ENCODE results near the gene RBM34. TPM values are rescaled to one million over a fixed set of nuclear protein-coding genes. Genes with fewer than 3 reads are reported as not detected.

Gene RBM34
- total and polyA plus RNA-seq, 8 donors = 13.5 to 45.1 (median 27.7) TPM

- intact Hi-C loops (cut with DNase I) = no loop called here
- TF ChIP-seq, protein P1, sequence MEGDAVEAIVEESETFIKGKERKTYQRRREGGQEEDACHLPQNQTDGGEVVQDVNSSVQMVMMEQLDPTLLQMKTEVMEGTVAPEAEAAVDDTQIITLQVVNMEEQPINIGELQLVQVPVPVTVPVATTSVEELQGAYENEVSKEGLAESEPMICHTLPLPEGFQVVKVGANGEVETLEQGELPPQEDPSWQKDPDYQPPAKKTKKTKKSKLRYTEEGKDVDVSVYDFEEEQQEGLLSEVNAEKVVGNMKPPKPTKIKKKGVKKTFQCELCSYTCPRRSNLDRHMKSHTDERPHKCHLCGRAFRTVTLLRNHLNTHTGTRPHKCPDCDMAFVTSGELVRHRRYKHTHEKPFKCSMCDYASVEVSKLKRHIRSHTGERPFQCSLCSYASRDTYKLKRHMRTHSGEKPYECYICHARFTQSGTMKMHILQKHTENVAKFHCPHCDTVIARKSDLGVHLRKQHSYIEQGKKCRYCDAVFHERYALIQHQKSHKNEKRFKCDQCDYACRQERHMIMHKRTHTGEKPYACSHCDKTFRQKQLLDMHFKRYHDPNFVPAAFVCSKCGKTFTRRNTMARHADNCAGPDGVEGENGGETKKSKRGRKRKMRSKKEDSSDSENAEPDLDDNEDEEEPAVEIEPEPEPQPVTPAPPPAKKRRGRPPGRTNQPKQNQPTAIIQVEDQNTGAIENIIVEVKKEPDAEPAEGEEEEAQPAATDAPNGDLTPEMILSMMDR (IDR thresholded peaks at IDR 0.05) = no peak
- DNase-seq = no peak
- no peak overlapping the region for H3K4me3 ChIP-seq
- FAIRE-seq = no peak
- no peaks in the 10 kb centered on the region for H3K27me3 ChIP-seq
- H3K27ac ChIP-seq = no peak overlapping the region
- peaks cover 0 to 7% (median under 1%) of the 10 kb centered on the region in 3 donors for H3K4me1 ChIP-seq
- no peaks in the 10 kb centered on the region for H3K9me3 ChIP-seq
- H3K36me3 ChIP-seq = peaks cover 0 to 10% (median 0%) of the 10 kb centered on the region in 3 donors
- no peak for ATAC-seq
- WGBS, 2 donors = 88 to 94% methylated on average over 4 of the region's 4 CpGs
Observed at GRCh38 chr1:235129774-235130570, 31.1 kb downstream of the RBM34 start.

GRCh38 chr1:235128456-235129328 is 32.4 kb downstream of the RBM34 start, which contains the start of gene TOMM20:
TOMM20 (minus strand) TSS chr1:235128837; CDS start chr1:235128715, 122 bp downstream.
- peak within 1 kb of the TSS; percentile 62 to 98 (median 79) for H3K4me3 ChIP-seq
- H3K36me3 ChIP-seq = peaks cover 0 to under 1% (median 0%) of the 10 kb centered on the region in 3 donors
- H3K9me3 ChIP-seq = no peaks in the 10 kb centered on the region
- TF ChIP-seq, protein P1 (IDR thresholded peaks at IDR 0.05) = no peak
- H3K27ac ChIP-seq = peak within 1 kb of the TSS; percentile 63 to 74 (median 66)
- DNase-seq (peak; percentile 92 to 99 (median 96)), FAIRE-seq (no peak), ATAC-seq (peak; percentile 97 to 100 (median 98))
- peaks cover 0 to 7% (median 6%) of the 10 kb centered on the region in 3 donors for H3K4me1 ChIP-seq
- WGBS, 2 donors = 1% methylated on average over 67 of the region's 67 CpGs
- no peaks in the 10 kb centered on the region for H3K27me3 ChIP-seq
- intact Hi-C loops (cut with DNase I) = no loop called here

GRCh38 chr1:235127732-235128455 is 33.2 kb downstream of the RBM34 start:
- ATAC-seq (peak in 3 of 4 donors; percentile 21 to 39 (median 27)), FAIRE-seq (no peak), DNase-seq (no peak)
- Histone ChIP-seq H3K36me3 (no peaks in the 10 kb centered on the region), H3K27me3 (no peaks in the 10 kb centered on the region), H3K27ac (peak overlapping the region; percentile 63 to 74 (median 66)), H3K4me1 (peaks cover 0 to 7% (median 6%) of the 10 kb centered on the region in 3 donors), H3K9me3 (no peaks in the 10 kb centered on the region), H3K4me3 (peak overlapping the region; percentile 62 to 98 (median 79))
- TF ChIP-seq, protein P1 (IDR thresholded peaks at IDR 0.05) = no peak
- intact Hi-C loops (cut with DNase I) = no loop called here
- 0 to 1% methylated on average over 35 of the region's 35 CpGs for WGBS, 2 donors

- Histone ChIP-seq H3K27me3 (no peaks in the 10 kb centered on the region), H3K9me3 (no peaks in the 10 kb centered on the region), H3K4me3 (peak overlapping the region; percentile 62 to 98 (median 79)), H3K27ac (no peak overlapping the region), H3K4me1 (peaks cover 0 to 10% (median 6%) of the 10 kb centered on the region in 3 donors), H3K36me3 (peaks cover 0 to 1% (median 0%) of the 10 kb centered on the region in 3 donors)
- DNase-seq (no peak), FAIRE-seq (no peak), ATAC-seq (no peak)
- intact Hi-C loops (cut with DNase I) = no loop called here
- 11 to 13% methylated on average over 4 of the region's 4 CpGs for WGBS, 2 donors
- TF ChIP-seq, protein P1 (IDR thresholded peaks at IDR 0.05) = no peak
Observed at GRCh38 chr1:235127203-235127602, 33.8 kb downstream of the RBM34 start.

Measured in pancreas (tissue), 10 donors.